Mesendoderm (in vitro differentiated cells): ENCODE results near the gene C1QC.

Experiments
- DNase-seq: peaks from one replicate; pipeline ENCODE4 v3.0.0; 2013
- H2AK5ac ChIP-seq: 2 replicates; pipeline ENCODE4 v1.6.1; 2013; ENCODE audit warnings: low read length, inconsistent platforms
- H2BK120ac ChIP-seq: 2 replicates; pipeline ENCODE4 v1.6.1; 2013; ENCODE audit warnings: low read depth, mild to moderate bottlenecking, low read length, moderate library complexity, mixed read lengths
- H2BK15ac ChIP-seq: replicated peaks from 2 replicates; pipeline ENCODE4 v1.6.1; 2013; ENCODE audit warnings: low read depth, mild to moderate bottlenecking, moderate library complexity
- H2BK5ac ChIP-seq: 2 replicates; pipeline ENCODE4 v1.6.1; 2013; ENCODE audit warnings: low read length, inconsistent platforms
- H3K18ac ChIP-seq: 2 replicates; pipeline ENCODE4 v1.6.1; 2013; ENCODE audit warnings: mild to moderate bottlenecking, low read length, mixed read lengths
- H3K23ac ChIP-seq: one replicate; pipeline ENCODE4 v1.6.1; 2013; ENCODE audit warnings: low read length
- H3K27ac ChIP-seq: 2 replicates; pipeline ENCODE4 v1.5.1; 2013; ENCODE audit warnings: low read depth, mild to moderate bottlenecking, inconsistent platforms, low read length, moderate library complexity
- H3K27me3 ChIP-seq: 2 replicates; pipeline ENCODE4 v1.6.1; 2013; ENCODE audit warnings: low read length, control low read depth, mild to moderate bottlenecking, inconsistent platforms; ENCODE audit not compliant: insufficient read depth, poor library complexity
- H3K36me3 ChIP-seq: 2 replicates; pipeline ENCODE4 v1.6.1; 2013; ENCODE audit warnings: low read length, inconsistent platforms; ENCODE audit not compliant: control insufficient read depth, insufficient read depth
- H3K4ac ChIP-seq: one replicate; pipeline ENCODE4 v1.6.1; 2013; ENCODE audit warnings: low read depth, mild to moderate bottlenecking, low read length, moderate library complexity
- H3K4me1 ChIP-seq: 2 replicates; pipeline ENCODE4 v1.6.1; 2013; ENCODE audit warnings: low read depth, low read length, inconsistent platforms; ENCODE audit not compliant: control insufficient read depth
- H3K4me2 ChIP-seq: 2 replicates; pipeline ENCODE4 v1.6.1; 2013; ENCODE audit warnings: low read length
- H3K4me3 ChIP-seq: 2 replicates; pipeline ENCODE4 v1.5.1; 2013; ENCODE audit warnings: mild to moderate bottlenecking, low read length
- H3K56ac ChIP-seq: one replicate; pipeline ENCODE4 v1.6.1; 2013; ENCODE audit warnings: low read length
- H3K79me1 ChIP-seq: 2 replicates; pipeline ENCODE4 v1.6.1; 2013; ENCODE audit warnings: low read length, inconsistent platforms
- H3K79me2 ChIP-seq: 2 replicates; pipeline ENCODE4 v1.6.1; 2013; ENCODE audit warnings: mild to moderate bottlenecking, low read length; ENCODE audit not compliant: control insufficient read depth, insufficient read depth
- H3K9ac ChIP-seq: 2 replicates; pipeline ENCODE4 v1.6.1; 2013; ENCODE audit warnings: low read length, inconsistent platforms
- H4K5ac ChIP-seq: one replicate; pipeline ENCODE4 v1.6.1; 2013; ENCODE audit warnings: low read length
- H4K8ac ChIP-seq: one replicate; pipeline ENCODE4 v1.6.1; 2013; ENCODE audit warnings: low read depth, mild to moderate bottlenecking, control low read depth, low read length, moderate library complexity
- WGBS: extraction: QIAGEN DNeasy Blood & Tissue Kit; methylation state at CpG from one replicate; pipeline ENCODE4 v1.1.7; 2013; ENCODE audit warnings: low lambda C conversion rate, missing lambda C conversion rate; ENCODE audit not compliant: insufficient coverage; ENCODE audit errors: extremely low coverage; 5-methylcytosine and 5-hydroxymethylcytosine counted together

C1QC gene

DNA sequence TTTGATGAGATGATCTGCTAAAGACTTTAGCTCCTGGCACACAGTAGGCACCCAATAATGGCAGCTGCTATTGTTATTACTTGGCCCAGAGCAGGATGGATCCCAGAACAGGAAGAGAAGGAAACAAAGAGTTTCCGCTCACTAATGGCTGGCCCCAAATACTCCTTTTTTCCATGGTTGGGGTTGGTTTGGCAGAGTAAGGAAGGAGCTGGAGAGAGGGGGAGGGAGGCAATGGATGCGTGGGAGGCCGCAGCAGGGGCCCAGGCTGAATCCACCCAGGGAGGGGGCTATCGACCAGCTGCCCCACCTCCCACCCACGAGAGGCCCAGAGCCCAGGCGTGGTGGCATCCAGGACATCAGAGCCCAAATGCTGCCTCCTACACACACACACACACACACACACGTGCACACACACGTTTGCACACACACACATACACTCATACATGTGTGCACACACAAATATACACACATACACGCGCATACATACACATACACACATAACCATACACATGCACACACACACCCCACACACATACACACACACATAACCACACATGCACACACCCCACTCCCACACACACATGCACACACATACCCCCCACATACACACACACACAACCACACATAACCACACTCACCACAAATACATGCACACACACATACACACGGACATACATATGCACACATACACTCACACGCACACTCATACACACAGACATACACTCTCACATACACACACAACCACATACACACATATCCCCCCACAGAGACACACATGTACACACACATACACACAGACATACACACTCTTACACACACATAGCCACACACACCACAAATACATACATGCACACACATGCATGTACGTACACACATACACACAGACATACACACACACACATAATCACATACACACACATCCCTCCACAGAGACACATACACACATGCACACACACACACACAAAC lies 34.8 kb downstream of the C1QC start:
- Histone ChIP-seq H2BK5ac (no peak overlapping the region), H3K18ac (no peak overlapping the region), H3K79me1 (no peaks in the 10 kb centered on the region), H2BK15ac (no peak overlapping the region), H2AK5ac (no peak overlapping the region), H3K27ac (no peak overlapping the region), H4K5ac (no peak overlapping the region), H3K4me3 (no peak overlapping the region), H3K9ac (no peak overlapping the region), H3K27me3 (no peaks in the 10 kb centered on the region), H2BK120ac (no peak overlapping the region), H3K4ac (no peak overlapping the region), H3K4me2 (no peak overlapping the region), H3K23ac (no peak overlapping the region), H4K8ac (no peak overlapping the region), H3K4me1 (no peaks in the 10 kb centered on the region), H3K56ac (no peak overlapping the region), H3K79me2 (no peaks in the 10 kb centered on the region), H3K36me3 (no peaks in the 10 kb centered on the region)
- DNase-seq: no peak
- 100% methylated on average over 2 of the region's 13 CpGs for WGBS

DNA sequence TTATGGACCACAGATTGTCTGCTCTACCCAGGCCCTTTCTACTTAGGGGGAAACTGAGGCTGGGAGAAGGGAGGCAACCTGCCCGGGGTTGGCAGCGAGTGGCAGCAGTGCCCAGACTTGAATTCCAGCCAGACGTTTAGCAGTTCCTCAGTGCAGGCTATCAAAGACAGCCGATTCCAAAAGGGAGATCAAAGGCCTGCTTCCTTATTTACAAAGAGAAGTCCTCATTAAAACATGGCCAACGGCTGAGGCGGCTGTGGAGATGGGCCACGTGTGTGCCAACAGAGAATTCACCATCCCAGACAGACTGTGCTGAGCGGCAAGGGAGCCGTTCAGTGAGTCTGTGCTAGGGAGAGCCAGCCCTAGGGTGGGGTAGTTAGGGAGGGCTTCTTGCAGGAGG lies 37.3 kb downstream of the C1QC start:
- Histone ChIP-seq H3K27ac (no peak overlapping the region), H2BK15ac (no peak overlapping the region), H3K9ac (no peak overlapping the region), H3K4me1 (no peaks in the 10 kb centered on the region), H2BK120ac (no peak overlapping the region), H3K79me1 (no peaks in the 10 kb centered on the region), H2BK5ac (no peak overlapping the region), H4K8ac (no peak overlapping the region), H3K18ac (no peak overlapping the region), H3K56ac (no peak overlapping the region), H3K36me3 (no peaks in the 10 kb centered on the region), H2AK5ac (no peak overlapping the region), H3K79me2 (no peaks in the 10 kb centered on the region), H3K23ac (no peak overlapping the region), H4K5ac (no peak overlapping the region), H3K27me3 (no peaks in the 10 kb centered on the region), H3K4me2 (no peak overlapping the region), H3K4ac (no peak overlapping the region), H3K4me3 (no peak overlapping the region)
- DNase-seq: no peak
- no CpG with 5 or more reads among the region's 9 CpGs for WGBS

DNA sequence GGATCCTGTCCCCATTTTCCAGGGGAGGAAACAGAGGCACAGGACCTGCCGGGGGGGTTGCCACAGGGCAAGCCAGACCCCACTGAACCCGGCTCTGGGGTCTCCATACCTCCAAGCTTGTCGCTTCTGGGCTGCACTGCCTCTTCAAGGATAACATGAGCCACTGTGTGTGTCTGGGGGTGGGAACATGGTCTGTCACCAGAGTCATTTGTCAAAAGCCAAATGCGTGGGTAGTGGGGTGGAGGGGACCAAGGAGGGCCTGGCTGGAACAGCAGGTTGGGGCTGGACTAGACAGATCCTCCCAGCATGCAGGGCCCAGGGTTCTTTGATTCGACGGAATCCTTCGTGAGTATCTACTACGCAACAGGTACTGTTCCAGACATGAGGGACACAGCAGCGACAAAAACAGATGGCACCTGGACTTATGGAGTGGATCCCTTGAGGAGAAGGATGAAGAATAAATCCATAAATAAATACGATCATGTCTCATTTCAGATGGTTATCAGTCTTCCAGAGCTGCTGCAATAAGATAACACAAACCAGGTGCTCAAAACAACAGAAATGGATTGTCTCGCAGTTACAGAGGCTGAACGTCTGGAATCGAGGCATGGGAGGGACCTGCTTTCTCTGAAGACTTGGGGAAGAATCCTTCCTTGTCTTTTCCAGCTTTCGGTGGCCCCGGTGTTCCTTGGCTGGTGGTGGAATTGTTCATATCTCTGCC lies 38.3 kb downstream of the C1QC start:
- no peak overlapping the region for H3K9ac ChIP-seq
- H3K18ac ChIP-seq: no peak overlapping the region
- no peak overlapping the region for H2BK5ac ChIP-seq
- no peaks in the 10 kb centered on the region for H3K79me1 ChIP-seq
- H2AK5ac ChIP-seq: no peak overlapping the region
- H3K4me3 ChIP-seq: no peak overlapping the region
- H4K8ac ChIP-seq: no peak overlapping the region
- no peak overlapping the region for H2BK15ac ChIP-seq
- H4K5ac ChIP-seq: no peak overlapping the region
- no peaks in the 10 kb centered on the region for H3K79me2 ChIP-seq
- WGBS: no CpG with 5 or more reads among the region's 15 CpGs
- no peaks in the 10 kb centered on the region for H3K27me3 ChIP-seq
- DNase-seq: no peak
- no peak overlapping the region for H3K56ac ChIP-seq
- no peak overlapping the region for H2BK120ac ChIP-seq
- H3K4ac ChIP-seq: no peak overlapping the region
- H3K27ac ChIP-seq: no peak overlapping the region
- no peak overlapping the region for H3K23ac ChIP-seq
- H3K4me2 ChIP-seq: no peak overlapping the region
- H3K4me1 ChIP-seq: no peaks in the 10 kb centered on the region
- H3K36me3 ChIP-seq: no peaks in the 10 kb centered on the region

DNA sequence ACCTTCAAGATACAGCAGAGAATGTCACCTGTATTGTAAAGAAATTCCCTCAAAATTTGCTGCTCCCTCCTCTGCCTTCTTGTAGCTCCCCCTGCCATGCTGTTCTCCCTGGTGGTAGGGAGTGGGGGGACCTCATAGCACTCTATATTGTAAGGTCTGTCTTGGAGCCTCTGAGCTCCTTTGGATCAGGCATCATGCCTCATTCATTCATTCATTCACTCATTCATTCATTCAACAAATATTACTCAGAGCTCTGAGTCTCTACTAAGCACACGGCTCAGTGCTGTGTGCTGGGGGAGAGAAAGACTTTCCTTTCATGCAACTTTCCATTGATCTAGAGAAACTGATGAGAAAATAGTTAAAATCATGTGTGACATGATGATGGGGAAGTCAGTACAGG lies 40.1 kb downstream of the C1QC start:
- Histone ChIP-seq H3K4me1 (no peaks in the 10 kb centered on the region), H3K79me2 (no peaks in the 10 kb centered on the region), H2AK5ac (no peak overlapping the region), H3K36me3 (no peaks in the 10 kb centered on the region), H3K23ac (no peak overlapping the region), H3K79me1 (no peaks in the 10 kb centered on the region), H4K5ac (no peak overlapping the region), H3K4ac (no peak overlapping the region), H3K27ac (no peak overlapping the region), H3K18ac (no peak overlapping the region), H3K9ac (no peak overlapping the region), H3K56ac (no peak overlapping the region), H4K8ac (no peak overlapping the region), H2BK5ac (no peak overlapping the region), H3K27me3 (no peaks in the 10 kb centered on the region), H3K4me3 (no peak overlapping the region), H2BK15ac (no peak overlapping the region), H3K4me2 (no peak overlapping the region), H2BK120ac (no peak overlapping the region)
- DNase-seq: no peak
- no CpG with 5 or more reads among the region's 1 CpG for WGBS

DNA sequence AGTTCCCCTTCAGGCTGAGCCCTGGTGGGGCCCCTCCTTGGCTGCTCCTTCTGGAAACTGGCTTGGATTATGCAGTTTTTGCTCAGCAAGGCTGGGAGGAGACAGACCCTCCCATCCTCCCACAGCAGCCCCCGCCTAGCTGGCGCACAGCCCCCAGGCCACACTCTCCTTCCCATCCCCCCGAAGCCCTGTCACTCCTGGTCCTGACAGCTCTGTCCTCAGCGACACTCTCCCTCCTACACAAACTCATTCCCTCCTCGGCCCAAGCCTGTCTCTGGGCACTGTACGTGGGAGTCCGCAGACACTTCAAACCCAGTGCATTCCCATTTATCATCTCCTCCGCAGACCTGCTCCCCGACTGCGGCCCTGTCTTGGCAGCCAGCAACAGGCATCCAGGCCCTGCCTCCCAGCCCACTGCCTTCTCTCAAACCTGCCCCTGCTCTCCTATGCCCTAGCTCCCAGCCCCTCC lies 42.2 kb downstream of the C1QC start:
- H3K27me3 ChIP-seq: no peaks in the 10 kb centered on the region

More for the DNA sequence above, 42.2 kb downstream of the C1QC start:
- Histone ChIP-seq H3K23ac (no peak overlapping the region), H3K79me1 (no peaks in the 10 kb centered on the region), H2AK5ac (no peak overlapping the region), H3K4me2 (no peak overlapping the region), H4K5ac (no peak overlapping the region), H4K8ac (no peak overlapping the region), H3K4me3 (no peak overlapping the region), H2BK120ac (no peak overlapping the region), H3K18ac (no peak overlapping the region), H2BK5ac (no peak overlapping the region), H3K56ac (no peak overlapping the region), H3K27ac (no peak overlapping the region), H3K36me3 (no peaks in the 10 kb centered on the region), H3K9ac (no peak overlapping the region), H3K79me2 (no peaks in the 10 kb centered on the region), H3K4me1 (no peaks in the 10 kb centered on the region), H2BK15ac (no peak overlapping the region), H3K4ac (no peak overlapping the region)
- WGBS: no CpG with 5 or more reads among the region's 10 CpGs
- DNase-seq: no peak
